SK-N-SH (cell line): ENCODE results near the gene MAPK12.

Experiments used
- MXI1 ChIP-seq: IDR thresholded peaks from 2 replicates; pipeline ENCODE4 v1.6.1; 2012; ENCODE audit warnings: mild to moderate bottlenecking, low read depth, low read length, improper control_type of control experiment
- POLR2AphosphoS5 ChIP-seq: IDR thresholded peaks from 2 replicates; pipeline ENCODE4 v1.6.1; 2012; ENCODE audit warnings: low read depth, low read length
- TAF1 ChIP-seq: IDR thresholded peaks from 2 replicates; pipeline ENCODE4 v1.6.1; 2012; ENCODE audit warnings: low read depth, mild to moderate bottlenecking, low read length, moderate library complexity, borderline replicate concordance
- TCF12 ChIP-seq: IDR thresholded peaks from 2 replicates; pipeline ENCODE4 v1.4.0; 2012
- TF ChIP-seq, protein P1 (sequence below): fragments of 200-600 bp; sonication (generic); IDR thresholded peaks from 2 replicates; pipeline ENCODE4 v1.6.1; 2017; ENCODE audit warnings: antibody characterized with exemption, mild to moderate bottlenecking, moderate library complexity
- TF ChIP-seq, protein P2 (sequence below): IDR thresholded peaks from 2 replicates; pipeline ENCODE4 v1.6.1; 2012; ENCODE audit warnings: mild to moderate bottlenecking, low read depth, low read length, moderate library complexity

DNA sequence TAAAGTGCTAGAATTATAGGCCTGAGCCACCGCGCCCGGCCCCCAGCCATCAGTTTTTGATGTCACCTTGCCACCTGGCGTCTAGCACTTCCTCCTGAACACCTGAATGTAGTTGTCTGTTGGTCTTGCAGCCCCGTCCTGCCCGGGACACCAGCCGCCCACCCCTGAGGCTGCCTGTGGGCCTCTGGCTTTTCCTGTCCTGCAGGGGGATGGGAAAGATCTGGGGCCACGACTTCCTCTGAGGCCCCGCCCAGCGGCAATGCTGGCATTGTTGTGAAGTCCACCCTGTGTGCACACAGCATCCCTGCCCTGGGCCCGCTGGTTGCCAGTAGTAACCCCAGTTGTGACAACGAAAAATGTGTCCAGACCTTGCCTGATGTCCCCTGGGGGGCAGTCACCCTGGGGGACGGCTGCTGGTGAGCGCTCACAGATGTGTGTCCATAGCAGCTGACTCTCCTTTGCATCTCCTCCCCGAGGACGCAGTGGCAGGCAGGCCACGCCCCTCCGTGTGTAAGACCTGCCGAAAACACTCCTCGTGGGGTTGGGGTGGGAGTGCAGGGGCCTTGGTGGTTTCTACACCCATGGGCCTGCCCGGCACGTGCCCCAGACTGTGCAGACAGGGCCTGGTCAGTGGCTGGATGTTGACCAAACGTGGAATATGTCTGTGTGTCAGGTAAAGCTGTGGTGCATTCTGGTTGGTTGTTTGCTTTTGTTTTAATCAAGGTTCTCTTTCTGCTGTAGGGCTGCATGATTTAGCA lies 53.9 kb downstream of the MAPK12 start:
- no peak for TF ChIP-seq POLR2AphosphoS5
- TF ChIP-seq, protein P1, sequence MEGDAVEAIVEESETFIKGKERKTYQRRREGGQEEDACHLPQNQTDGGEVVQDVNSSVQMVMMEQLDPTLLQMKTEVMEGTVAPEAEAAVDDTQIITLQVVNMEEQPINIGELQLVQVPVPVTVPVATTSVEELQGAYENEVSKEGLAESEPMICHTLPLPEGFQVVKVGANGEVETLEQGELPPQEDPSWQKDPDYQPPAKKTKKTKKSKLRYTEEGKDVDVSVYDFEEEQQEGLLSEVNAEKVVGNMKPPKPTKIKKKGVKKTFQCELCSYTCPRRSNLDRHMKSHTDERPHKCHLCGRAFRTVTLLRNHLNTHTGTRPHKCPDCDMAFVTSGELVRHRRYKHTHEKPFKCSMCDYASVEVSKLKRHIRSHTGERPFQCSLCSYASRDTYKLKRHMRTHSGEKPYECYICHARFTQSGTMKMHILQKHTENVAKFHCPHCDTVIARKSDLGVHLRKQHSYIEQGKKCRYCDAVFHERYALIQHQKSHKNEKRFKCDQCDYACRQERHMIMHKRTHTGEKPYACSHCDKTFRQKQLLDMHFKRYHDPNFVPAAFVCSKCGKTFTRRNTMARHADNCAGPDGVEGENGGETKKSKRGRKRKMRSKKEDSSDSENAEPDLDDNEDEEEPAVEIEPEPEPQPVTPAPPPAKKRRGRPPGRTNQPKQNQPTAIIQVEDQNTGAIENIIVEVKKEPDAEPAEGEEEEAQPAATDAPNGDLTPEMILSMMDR, result no peak
- no peak for TF ChIP-seq TCF12
- no peak for TF ChIP-seq MXI1
- TF ChIP-seq TAF1, result no peak
- TF ChIP-seq, protein P2, sequence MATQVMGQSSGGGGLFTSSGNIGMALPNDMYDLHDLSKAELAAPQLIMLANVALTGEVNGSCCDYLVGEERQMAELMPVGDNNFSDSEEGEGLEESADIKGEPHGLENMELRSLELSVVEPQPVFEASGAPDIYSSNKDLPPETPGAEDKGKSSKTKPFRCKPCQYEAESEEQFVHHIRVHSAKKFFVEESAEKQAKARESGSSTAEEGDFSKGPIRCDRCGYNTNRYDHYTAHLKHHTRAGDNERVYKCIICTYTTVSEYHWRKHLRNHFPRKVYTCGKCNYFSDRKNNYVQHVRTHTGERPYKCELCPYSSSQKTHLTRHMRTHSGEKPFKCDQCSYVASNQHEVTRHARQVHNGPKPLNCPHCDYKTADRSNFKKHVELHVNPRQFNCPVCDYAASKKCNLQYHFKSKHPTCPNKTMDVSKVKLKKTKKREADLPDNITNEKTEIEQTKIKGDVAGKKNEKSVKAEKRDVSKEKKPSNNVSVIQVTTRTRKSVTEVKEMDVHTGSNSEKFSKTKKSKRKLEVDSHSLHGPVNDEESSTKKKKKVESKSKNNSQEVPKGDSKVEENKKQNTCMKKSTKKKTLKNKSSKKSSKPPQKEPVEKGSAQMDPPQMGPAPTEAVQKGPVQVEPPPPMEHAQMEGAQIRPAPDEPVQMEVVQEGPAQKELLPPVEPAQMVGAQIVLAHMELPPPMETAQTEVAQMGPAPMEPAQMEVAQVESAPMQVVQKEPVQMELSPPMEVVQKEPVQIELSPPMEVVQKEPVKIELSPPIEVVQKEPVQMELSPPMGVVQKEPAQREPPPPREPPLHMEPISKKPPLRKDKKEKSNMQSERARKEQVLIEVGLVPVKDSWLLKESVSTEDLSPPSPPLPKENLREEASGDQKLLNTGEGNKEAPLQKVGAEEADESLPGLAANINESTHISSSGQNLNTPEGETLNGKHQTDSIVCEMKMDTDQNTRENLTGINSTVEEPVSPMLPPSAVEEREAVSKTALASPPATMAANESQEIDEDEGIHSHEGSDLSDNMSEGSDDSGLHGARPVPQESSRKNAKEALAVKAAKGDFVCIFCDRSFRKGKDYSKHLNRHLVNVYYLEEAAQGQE, result no peak
